NCI-H2227 treated with DMSO at 0.1 percent for 48 hours (cell line): ENCODE results near the gene TMEM87B.
"Not testable (repeated sequence)": the region's sequence is repeated elsewhere in the genome, so short reads cannot be mapped to it uniquely, and the experiment has no call there.

ENCODE experiments used
- DNase-seq: peaks from one replicate; lab custom pipeline; 2025; lab: John Stamatoyannopoulos, UW

The TMEM87B gene

GRCh38 chr2:112065966-112066365 lies 10.9 kb downstream of the TMEM87B start:
- DNase-seq = no peak

DNA sequence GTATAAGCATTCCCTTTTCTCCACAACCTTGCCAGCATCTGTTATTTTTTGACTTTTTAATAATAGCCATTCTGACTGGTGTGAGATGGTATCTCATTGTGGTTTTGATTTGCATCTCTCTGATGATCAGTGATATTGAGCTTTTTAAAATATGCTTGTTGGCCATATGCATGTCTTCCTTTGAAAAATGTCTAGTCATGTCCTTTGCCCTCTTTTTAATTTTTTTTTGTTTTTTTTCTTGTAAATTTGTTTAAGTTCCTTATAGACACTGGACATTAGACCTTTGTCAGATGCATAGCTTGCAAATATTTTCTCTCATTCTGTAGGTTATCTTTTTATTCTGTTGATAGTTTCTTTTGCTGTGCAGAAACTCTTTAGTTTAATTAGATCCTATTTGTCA lies 14.7 kb downstream of the TMEM87B start:
- not testable (repeated sequence) for DNase-seq

- DNase-seq = no peak
Measured at GRCh38 chr2:112073875-112074274, 18.8 kb downstream of the TMEM87B start.

DNA sequence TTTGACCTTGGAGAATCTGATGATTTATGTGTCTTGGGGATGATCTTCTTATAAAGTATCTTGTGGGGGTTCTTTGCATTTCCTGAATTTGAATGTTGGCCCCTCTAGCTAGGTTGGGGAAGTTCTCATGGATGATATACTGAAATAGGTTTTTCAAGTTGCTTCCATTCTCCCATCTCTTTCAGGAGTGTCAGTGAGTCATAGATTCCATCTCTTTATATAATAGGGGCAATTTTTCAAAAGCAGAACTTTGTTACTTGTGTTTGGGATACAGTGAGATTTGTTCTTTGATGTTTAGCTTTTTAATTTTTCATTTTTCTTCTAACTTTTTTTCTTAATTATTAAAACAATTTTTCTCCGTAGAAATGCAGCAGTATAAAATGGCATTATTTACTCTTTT lies 19.4 kb downstream of the TMEM87B start:
- no peak for DNase-seq

DNA sequence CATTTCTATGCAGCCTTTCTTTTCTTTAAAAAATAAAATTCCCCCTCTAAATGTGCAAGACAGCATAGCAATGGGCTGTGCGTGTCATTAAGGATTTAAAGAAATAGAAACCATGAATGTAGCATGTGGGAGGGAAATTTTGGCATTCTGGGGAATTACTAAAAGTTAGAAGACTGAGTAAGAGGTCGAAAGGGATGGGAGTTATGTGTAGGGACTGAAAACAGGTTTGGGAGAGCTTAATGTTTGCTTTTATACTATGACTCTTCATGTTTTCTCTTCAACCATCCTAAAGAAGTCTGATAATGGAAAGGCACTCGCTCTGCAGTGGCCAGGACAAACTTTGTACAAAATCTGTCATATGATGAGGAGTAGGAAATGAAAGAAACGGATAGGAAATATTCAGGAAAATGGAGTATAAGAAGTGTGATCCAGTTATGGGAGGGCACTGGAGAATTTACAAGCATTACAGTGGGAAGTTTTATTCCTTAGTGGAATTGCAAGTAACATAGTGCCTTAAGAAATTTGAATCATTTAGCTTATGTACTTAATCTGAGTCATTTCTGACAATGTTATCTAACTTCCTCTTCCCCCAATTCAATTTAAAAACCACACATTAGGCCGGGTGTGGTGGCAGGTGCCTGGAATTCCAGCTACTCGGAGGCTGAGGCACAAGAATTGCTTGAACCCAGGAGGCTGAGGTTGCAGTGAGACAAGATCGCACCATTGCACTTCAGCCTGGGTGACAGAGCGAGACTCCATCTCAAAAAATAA lies 20.6 kb downstream of the TMEM87B start:
- DNase-seq = no peak

DNA sequence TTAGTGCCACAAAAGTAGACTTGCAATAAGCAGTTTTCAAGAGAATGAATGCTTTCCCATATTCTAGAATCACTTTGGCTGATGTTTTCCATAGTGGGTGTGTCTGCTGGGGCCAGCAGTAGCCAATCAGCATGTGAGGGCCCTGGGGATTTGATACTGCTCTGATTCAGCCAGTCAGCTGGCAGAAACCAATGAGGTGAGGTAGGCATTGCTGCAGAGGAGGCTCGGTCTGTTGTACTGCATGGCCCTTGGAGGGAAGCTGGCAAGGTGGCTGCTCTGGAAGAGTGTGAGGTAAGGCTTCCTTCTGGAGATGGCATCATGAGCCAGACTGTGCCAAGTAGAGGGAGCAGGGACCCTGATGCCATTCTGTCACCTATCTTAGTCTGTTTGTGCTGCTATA lies 22.7 kb downstream of the TMEM87B start:
- DNase-seq = no peak

GRCh38 chr2:112081262-112081661 lies 26.2 kb downstream of the TMEM87B start:
- DNase-seq = no peak

DNA sequence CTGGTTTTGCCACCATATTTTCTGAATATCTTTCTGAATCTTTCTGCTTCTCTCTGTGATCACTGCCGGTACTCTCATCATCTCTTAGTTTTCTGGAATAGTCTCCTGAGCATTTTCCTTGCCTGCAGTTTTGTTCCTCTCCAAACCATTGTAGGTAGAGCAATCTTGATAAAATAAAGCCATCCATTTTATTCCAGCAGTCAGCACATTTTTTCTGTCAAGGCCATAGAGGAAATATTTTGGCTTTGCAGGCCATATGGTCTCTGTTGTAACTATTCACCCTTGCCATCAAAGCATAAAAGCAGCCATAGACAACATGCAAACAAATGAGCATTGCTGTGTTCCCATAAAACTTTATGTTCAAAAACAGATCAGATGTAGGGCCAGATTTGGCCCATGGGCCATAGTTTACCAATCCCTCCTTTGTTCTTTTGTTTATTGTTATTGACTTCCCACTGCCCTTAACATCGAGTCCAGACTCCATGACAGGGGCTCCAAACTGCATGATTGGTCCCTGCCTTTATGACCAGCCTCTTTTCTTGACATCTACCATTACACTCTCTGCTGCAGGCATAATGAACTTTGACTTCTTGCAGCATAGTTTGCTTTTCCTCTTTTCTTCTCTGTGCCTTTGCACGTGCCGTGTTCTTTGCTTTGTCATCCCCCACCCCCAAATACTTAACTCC lies 29.8 kb downstream of the TMEM87B start:
- DNase-seq = no peak

- no peak for DNase-seq
Measured at GRCh38 chr2:112085375-112085730, 30.3 kb downstream of the TMEM87B start.

DNA sequence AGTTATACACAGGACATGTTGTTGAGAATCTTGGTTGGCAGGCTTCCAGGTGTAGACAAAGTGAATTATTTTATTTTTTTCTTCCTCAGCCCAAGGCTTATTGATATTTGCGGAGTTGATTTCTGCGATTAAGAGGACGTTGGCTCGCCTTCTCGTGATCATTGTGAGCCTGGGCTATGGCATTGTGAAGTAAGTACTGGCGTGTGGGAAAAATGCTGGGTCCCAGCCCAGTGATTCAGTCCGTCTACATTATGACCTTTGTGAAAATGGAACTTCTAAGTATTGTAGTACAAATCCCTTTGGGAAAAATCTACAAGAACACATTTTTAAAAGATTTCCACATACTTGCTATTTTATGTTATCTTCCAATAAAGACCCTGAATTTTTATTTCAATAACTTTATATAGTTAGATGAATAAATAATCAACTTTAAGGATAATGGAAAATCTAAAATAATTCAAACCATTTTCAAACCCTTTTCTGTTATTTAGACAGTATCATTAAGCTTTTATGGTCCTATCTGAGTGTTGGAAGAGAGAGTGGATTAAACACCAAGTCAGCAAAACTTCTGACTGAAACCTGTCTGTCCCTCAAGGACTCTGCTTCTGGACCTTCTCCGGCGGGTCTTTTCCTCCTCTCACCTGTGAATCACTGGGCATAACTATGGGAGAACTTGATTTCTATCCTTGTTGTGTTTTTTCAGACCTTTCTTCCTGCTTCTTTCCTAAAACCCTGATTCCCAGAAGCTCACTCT lies 31.0 kb downstream of the TMEM87B start:
- DNase-seq = no peak

DNA sequence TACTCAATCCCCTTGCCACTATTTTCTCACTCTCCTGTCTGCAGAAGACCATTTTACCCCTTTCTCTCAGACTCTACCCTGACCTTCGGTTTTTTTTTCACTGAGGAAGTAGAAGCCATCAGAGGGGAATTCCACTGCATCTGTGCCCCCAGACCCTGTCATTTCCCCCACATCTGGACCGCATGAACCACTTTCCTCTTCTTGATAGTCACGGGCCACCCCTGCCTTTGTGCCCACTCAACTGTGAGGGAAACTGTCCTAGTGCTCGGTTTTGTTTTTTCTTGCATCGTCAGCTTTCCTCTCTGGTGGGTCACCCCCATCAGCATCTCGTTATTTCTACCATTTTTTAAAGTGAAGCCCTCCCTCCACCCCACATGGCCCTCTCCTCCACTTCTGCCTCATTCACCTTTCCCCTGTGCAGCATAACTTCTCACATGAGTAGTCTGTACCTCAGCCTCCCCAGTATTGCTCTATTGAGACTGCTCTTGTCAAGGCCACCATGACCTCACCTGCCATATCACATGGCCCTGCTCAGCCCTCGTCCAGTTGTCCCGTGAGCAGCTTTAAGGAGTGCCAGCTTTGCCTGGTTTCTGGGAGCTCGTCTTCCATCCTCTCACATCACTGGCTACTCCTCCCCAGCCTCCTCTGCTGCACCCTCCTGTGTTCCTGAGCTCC lies 32.4 kb downstream of the TMEM87B start:
- DNase-seq = no peak

- DNase-seq = no peak
Measured at GRCh38 chr2:112089375-112089774, 34.3 kb downstream of the TMEM87B start.

- no peak for DNase-seq
Measured at GRCh38 chr2:112092286-112093041, 37.4 kb downstream of the TMEM87B start.

DNA sequence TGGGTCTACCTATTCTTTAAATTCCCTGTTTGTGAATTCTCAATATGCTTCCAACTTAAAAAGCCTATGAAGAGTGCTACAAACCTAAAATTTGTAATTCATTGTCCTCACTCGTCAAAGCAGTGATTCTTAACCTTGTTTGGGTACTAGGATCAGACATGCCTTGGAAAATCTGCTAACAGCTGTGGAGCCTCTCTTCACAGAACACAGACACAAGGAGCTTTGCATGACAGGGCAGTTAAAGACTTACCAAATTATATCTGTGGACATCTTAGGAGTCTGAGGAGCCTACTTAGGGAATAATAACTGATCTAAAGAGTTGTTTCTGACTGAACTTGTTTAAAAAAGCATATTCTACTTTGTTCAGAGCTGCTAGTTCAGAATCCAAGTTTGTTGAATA lies 38.1 kb downstream of the TMEM87B start:
- no peak for DNase-seq

DNA sequence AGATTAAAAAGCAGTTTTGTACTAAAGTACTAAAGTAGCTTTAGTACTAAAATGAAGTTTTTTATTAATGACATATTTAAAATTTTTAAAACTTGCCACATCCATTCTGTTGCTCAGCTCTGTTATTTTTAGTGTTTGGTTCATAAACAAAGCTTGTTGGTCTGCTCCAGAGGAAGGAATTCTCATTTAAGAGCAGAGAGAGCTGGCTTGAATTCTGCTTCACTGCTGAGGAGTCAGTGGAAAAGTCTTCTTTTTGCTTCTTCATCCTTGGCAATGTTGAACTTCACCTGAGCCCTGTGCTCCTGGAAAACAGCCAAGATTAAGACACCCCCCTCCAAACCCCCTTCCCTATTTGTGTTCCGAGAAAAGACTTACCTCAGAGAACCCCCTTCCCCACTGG lies 40.6 kb downstream of the TMEM87B start:
- DNase-seq = no peak

- no peak for DNase-seq
Measured at GRCh38 chr2:112096098-112096497, 41.0 kb downstream of the TMEM87B start.

- DNase-seq = no peak
Measured at GRCh38 chr2:112108178-112108832, 53.2 kb downstream of the TMEM87B start.

GRCh38 chr2:112109278-112109677 lies 54.2 kb downstream of the TMEM87B start:
- DNase-seq = no peak

DNA sequence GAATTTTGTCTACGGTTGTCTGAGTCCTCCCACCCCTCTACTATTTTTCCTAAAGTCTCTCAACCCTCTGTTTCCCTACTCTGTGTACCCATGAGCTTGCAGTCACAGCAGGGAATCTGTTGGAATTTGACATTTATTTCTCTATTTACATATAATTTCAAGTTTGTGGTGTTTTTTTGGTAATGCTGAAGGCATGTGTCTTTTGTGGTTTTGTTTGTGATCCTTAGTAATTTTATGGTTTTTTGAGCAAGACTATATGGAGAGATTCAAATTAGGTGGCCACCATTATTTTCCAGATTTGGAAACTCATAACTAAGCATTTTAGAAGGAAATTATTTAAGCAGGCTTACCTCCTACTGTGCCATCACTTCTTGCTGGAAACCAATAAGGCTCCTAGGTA lies 55.9 kb downstream of the TMEM87B start:
- DNase-seq = no peak

DNA sequence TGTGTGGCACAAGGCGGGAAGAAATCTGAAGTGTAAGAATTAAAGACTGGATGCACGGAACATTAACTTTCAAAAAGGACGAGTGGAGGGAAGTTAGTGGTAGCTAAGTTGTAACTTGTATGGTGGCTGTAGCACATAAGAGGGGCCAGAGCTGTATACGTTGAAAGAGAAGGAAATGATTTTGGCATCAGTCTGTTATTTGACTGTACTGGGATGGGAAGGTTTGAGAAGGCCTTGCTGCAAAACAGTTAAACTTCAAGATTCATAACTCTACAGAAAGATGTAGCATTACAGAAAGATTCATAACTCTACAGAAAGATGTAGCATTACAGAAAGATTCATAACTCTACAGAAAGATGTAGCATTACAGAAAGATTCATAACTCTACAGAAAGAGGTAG lies 58.3 kb downstream of the TMEM87B start:
- not testable (repeated sequence) for DNase-seq

- no peak for DNase-seq
Measured at GRCh38 chr2:112118148-112118547, 63.1 kb downstream of the TMEM87B start.
